Measurements from ENCODE around the gene LCP2.

GRCh38 chr5:170226661-170227060 is 70.9 kb downstream of the LCP2 start:
- TF ChIP-seq EZH2 (IDR thresholded peaks at IDR 0.05; ENCODE audit: borderline replicate concordance, low read depth, low read length, severe bottlenecking) (no peak), CTCF (IDR thresholded peaks at IDR 0.05; ENCODE audit: borderline replicate concordance, extremely low read depth, low read length, poor library complexity, severe bottlenecking) (no peak)

Data from DND-41 (cell line).